Panc1 (cell line): ENCODE data around the gene FAM120B. TPM values are rescaled to one million over a fixed set of nuclear protein-coding genes. Genes with fewer than 3 reads are reported as not detected.

Experiments
- ATAC-seq: fragments of 200-7000 bp; cut with Tn5 transposase; 2 replicates; pipeline ENCODE4 v1.9.1; 2020; ENCODE audit warnings: mild to moderate bottlenecking, moderate library complexity
- BruUV-seq: library from RNA; stranded (reverse); fragments of 400-500 nt; replicated peaks from 2 replicates; lab custom pipeline; 2021; lab: Mats Ljungman, UMichigan
- CTCF ChIA-PET: fragments of 300-600 bp; sonication (Branson Sonifier 250); formaldehyde crosslinking; loops from one replicate; lab custom pipeline; 2022; ENCODE audit warnings: antibody characterized with exemption; lab: Charles Lee
- POLR2A ChIA-PET: fragments of 300-600 bp; sonication (Branson Sonifier 250); formaldehyde crosslinking; loops from one replicate; lab custom pipeline; 2022; ENCODE audit warnings: antibody characterized with exemption; lab: Charles Lee
- DNase-seq: peaks from one replicate; pipeline ENCODE4 v3.0.0-alpha.2; 2010; ENCODE audit warnings: low read depth, low spot score
- H3K27ac ChIP-seq: 2 replicates; pipeline ENCODE4 v1.5.1; 2011; ENCODE audit warnings: mild to moderate bottlenecking, low read length, inconsistent platforms
- H3K27me3 ChIP-seq: fragments of 200-500 bp; sonication (Bioruptor generic); 2 replicates; pipeline ENCODE4 v1.6.0; 2014; ENCODE audit warnings: low read length, inconsistent platforms; ENCODE audit not compliant: control insufficient read depth, insufficient read depth
- H3K36me3 ChIP-seq: fragments of 200-500 bp; sonication (Bioruptor generic); 2 replicates; pipeline ENCODE4 v1.5.1; 2014; ENCODE audit warnings: inconsistent platforms, mild to moderate bottlenecking, low read length, moderate library complexity; ENCODE audit not compliant: control insufficient read depth, insufficient read depth
- H3K4me1 ChIP-seq: 2 replicates; pipeline ENCODE4 v1.5.1; 2011; ENCODE audit warnings: inconsistent platforms, mild to moderate bottlenecking, low read length, moderate library complexity; ENCODE audit not compliant: control insufficient read depth, insufficient read depth
- H3K4me3 ChIP-seq, 2 experiments: 2 replicates each; pipeline ENCODE4 v1.5.1; 2011 to 2012; ENCODE audit warnings: low read depth in 2 of 2, low read length in 2 of 2, mild to moderate bottlenecking in 2 of 2, inconsistent platforms in 1 of 2, moderate library complexity in 1 of 2
- H3K9me3 ChIP-seq: fragments of 200-500 bp; sonication (Bioruptor generic); 2 replicates; pipeline ENCODE4 v1.5.1; 2014; ENCODE audit warnings: low read depth, mild to moderate bottlenecking, inconsistent platforms, low read length, moderate library complexity; ENCODE audit not compliant: control insufficient read depth, insufficient read depth
- POLR2AphosphoS5 ChIP-seq: IDR thresholded peaks from 2 replicates; pipeline ENCODE4 v1.6.1; 2012; ENCODE audit warnings: mild to moderate bottlenecking, low read depth, low read length, moderate library complexity
- SIN3A ChIP-seq: IDR thresholded peaks from 2 replicates; pipeline ENCODE4 v1.6.1; 2012; ENCODE audit warnings: low read depth, mild to moderate bottlenecking, low read length, moderate library complexity, borderline replicate concordance; ENCODE audit not compliant: insufficient read depth
- TCF7L2 ChIP-seq: IDR thresholded peaks from 2 replicates; pipeline ENCODE4 v1.6.1; 2011; ENCODE audit warnings: mild to moderate bottlenecking, low read depth, low read length, inconsistent platforms
- in situ Hi-C: cut with HindIII; loops from 2 replicates; pipeline ENCODE4 v1.10.0; 2016; ENCODE audit warnings: low sequenced_read_pairs, low pct_unique_long_range_greater_than_20kb
- intact Hi-C: fragments of 100-400 bp; cut with micrococcal nuclease; formaldehyde crosslinking; loops from one replicate; pipeline ENCODE4 v1.10.0; 2022; ENCODE audit not compliant: unreplicated experiment
- total RNA-seq: library from RNA; stranded (reverse); gene quantifications from one replicate; pipeline ENCODE4 v1.2.1, GENCODE V29; 2021; ENCODE audit not compliant: unreplicated experiment
- TF ChIP-seq, protein P1 (sequence below): fragments of 450-650 bp; IDR thresholded peaks from 2 replicates; pipeline ENCODE4 v1.5.1; 2017; ENCODE audit warnings: mild to moderate bottlenecking
- TF ChIP-seq, protein P2 (sequence below), 2 experiments: IDR thresholded peaks; 2 replicates each; pipeline ENCODE4 v1.6.1; 2011 to 2012; ENCODE audit warnings: low read depth in 2 of 2, control low read depth in 1 of 2, low read length in 1 of 2, mild to moderate bottlenecking in 1 of 2, moderate library complexity in 1 of 2; ENCODE audit not compliant: insufficient read depth in 1 of 2

FAM120B gene
- total RNA-seq, 1 experiment from 2014 or later, result 38.0 TPM

DNA sequence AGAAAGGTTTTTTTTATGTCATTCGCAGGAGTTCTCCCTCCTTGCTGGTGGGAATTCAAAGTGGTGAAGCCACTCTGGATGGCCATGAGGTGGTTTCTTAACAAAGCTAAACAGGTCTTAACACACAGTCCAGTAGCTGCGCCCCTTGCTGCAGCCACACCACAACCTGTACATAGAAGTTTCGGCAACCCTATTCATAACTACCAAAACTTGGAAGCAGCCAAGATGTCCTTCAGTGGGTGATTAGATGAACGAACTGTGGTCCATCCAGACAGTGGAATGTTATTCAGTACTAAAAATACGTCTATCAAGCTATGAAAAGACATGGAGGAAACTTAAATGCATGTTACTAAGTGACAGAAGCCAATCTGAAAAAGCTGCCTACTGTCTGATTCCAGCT is 78.9 kb downstream of the FAM120B start:
- POLR2A ChIA-PET, result no interaction called here
- CTCF ChIA-PET, result no interaction called here
- H3K4me3 ChIP-seq, result no peak overlapping the region
- DNase-seq, result no peak
- BruUV-seq, result no TSS peak
- H3K4me1 ChIP-seq, result no peaks in the 10 kb centered on the region
- no peaks in the 10 kb centered on the region for H3K27me3 ChIP-seq
- intact Hi-C loops, result no loop called here
- TF ChIP-seq SIN3A (no peak), POLR2AphosphoS5 (no peak), TCF7L2 (no peak)
- TF ChIP-seq, protein P1, sequence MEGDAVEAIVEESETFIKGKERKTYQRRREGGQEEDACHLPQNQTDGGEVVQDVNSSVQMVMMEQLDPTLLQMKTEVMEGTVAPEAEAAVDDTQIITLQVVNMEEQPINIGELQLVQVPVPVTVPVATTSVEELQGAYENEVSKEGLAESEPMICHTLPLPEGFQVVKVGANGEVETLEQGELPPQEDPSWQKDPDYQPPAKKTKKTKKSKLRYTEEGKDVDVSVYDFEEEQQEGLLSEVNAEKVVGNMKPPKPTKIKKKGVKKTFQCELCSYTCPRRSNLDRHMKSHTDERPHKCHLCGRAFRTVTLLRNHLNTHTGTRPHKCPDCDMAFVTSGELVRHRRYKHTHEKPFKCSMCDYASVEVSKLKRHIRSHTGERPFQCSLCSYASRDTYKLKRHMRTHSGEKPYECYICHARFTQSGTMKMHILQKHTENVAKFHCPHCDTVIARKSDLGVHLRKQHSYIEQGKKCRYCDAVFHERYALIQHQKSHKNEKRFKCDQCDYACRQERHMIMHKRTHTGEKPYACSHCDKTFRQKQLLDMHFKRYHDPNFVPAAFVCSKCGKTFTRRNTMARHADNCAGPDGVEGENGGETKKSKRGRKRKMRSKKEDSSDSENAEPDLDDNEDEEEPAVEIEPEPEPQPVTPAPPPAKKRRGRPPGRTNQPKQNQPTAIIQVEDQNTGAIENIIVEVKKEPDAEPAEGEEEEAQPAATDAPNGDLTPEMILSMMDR, result no peak
- TF ChIP-seq, protein P2, sequence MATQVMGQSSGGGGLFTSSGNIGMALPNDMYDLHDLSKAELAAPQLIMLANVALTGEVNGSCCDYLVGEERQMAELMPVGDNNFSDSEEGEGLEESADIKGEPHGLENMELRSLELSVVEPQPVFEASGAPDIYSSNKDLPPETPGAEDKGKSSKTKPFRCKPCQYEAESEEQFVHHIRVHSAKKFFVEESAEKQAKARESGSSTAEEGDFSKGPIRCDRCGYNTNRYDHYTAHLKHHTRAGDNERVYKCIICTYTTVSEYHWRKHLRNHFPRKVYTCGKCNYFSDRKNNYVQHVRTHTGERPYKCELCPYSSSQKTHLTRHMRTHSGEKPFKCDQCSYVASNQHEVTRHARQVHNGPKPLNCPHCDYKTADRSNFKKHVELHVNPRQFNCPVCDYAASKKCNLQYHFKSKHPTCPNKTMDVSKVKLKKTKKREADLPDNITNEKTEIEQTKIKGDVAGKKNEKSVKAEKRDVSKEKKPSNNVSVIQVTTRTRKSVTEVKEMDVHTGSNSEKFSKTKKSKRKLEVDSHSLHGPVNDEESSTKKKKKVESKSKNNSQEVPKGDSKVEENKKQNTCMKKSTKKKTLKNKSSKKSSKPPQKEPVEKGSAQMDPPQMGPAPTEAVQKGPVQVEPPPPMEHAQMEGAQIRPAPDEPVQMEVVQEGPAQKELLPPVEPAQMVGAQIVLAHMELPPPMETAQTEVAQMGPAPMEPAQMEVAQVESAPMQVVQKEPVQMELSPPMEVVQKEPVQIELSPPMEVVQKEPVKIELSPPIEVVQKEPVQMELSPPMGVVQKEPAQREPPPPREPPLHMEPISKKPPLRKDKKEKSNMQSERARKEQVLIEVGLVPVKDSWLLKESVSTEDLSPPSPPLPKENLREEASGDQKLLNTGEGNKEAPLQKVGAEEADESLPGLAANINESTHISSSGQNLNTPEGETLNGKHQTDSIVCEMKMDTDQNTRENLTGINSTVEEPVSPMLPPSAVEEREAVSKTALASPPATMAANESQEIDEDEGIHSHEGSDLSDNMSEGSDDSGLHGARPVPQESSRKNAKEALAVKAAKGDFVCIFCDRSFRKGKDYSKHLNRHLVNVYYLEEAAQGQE (IDR thresholded peaks at IDR 0.05; ENCODE audit: insufficient read depth in 1 of 2, low read depth in 2 of 2, low read length in 1 of 2), result no peak
- in situ Hi-C loops, result no loop called here
- no peaks in the 10 kb centered on the region for H3K36me3 ChIP-seq
- H3K27ac ChIP-seq, result no peak overlapping the region
- no peaks in the 10 kb centered on the region for H3K9me3 ChIP-seq
- no peak for ATAC-seq

DNA sequence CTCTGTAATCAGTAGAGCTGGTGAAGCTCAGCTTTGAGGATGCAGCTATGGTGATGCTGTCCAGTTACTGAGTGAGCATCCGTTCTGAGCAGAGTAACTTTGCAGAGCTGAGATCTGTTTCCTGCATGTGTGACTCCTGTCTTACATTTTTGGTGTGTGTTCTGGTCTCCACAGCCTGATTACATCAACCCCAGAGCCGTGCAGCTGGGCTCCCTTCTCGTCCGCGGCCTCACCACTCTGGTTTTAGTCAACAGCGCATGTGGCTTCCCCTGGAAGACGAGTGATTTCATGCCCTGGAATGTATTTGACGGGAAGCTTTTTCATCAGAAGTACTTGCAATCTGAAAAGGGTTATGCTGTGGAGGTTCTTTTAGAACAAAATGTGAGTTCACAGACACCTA is 81.6 kb downstream of the FAM120B start:
- no peaks in the 10 kb centered on the region for H3K36me3 ChIP-seq
- DNase-seq, result no peak
- no peaks in the 10 kb centered on the region for H3K4me1 ChIP-seq
- H3K27me3 ChIP-seq, result no peaks in the 10 kb centered on the region
- no peak for ATAC-seq
- no peaks in the 10 kb centered on the region for H3K9me3 ChIP-seq
- ChIA-PET POLR2A (no interaction called here), CTCF (no interaction called here)
- intact Hi-C loops, result no loop called here
- BruUV-seq, result no TSS peak
- H3K4me3 ChIP-seq, result no peak overlapping the region
- no peak overlapping the region for H3K27ac ChIP-seq
- TF ChIP-seq, protein P1, result no peak
- TF ChIP-seq SIN3A, result no peak
- TF ChIP-seq TCF7L2, result no peak
- TF ChIP-seq, protein P2 (IDR thresholded peaks at IDR 0.05; ENCODE audit: insufficient read depth in 1 of 2, low read depth in 2 of 2, low read length in 1 of 2), result no peak
- no peak for TF ChIP-seq POLR2AphosphoS5
- in situ Hi-C loops, result no loop called here
